HepG2 (cell line): ENCODE data around the gene IL17C. TPM values are rescaled to one million over a fixed set of nuclear protein-coding genes. Genes with fewer than 3 reads are reported as not detected.
A peak's percentile ranks its signal among the peaks of the same experiment; 100 is the strongest.

ENCODE experiments used
- HCFC1 ChIP-seq: fragments of 150-350 bp; IDR thresholded peaks from 2 replicates; pipeline ENCODE4 v1.6.1; 2014; ENCODE audit warnings: low read depth, low read length
- HOXA9 ChIP-seq: sonication (generic); formaldehyde crosslinking; IDR thresholded peaks from 2 replicates; pipeline ENCODE4 v1.8.1; 2022; ENCODE audit warnings: missing genetic modification reagents, mild to moderate bottlenecking, moderate library complexity, borderline replicate concordance
- MED13 ChIP-seq: sonication (generic); formaldehyde crosslinking; IDR thresholded peaks from 2 replicates; pipeline ENCODE4 v1.5.0; 2020; ENCODE audit warnings: missing genetic modification reagents
- MLLT10 ChIP-seq: sonication (generic); formaldehyde crosslinking; IDR thresholded peaks from 2 replicates; pipeline ENCODE4 v1.4.0; 2020; ENCODE audit warnings: missing genetic modification reagents
- RFXAP ChIP-seq: sonication (generic); formaldehyde crosslinking; IDR thresholded peaks from 2 replicates; pipeline ENCODE4 v1.4.0; 2020; ENCODE audit warnings: missing genetic modification reagents, borderline replicate concordance
- SIX4 ChIP-seq: sonication (generic); formaldehyde crosslinking; IDR thresholded peaks from 2 replicates; pipeline ENCODE4 v1.4.0; 2020; ENCODE audit warnings: missing genetic modification reagents
- SP5 ChIP-seq: IDR thresholded peaks from 2 replicates; pipeline ENCODE4 v1.6.1; 2016; ENCODE audit warnings: low read depth, borderline replicate concordance
- USF2 ChIP-seq, 2 experiments: sonication (generic) in 1 of 2; formaldehyde crosslinking in 1 of 2; IDR thresholded peaks; 2 replicates each; pipeline versions ENCODE4 v1.5.1 to v1.6.1; 2011 to 2020; ENCODE audit warnings: borderline replicate concordance in 1 of 2, low read depth in 1 of 2, low read length in 1 of 2, mild to moderate bottlenecking in 1 of 2, missing genetic modification reagents in 1 of 2, moderate library complexity in 1 of 2
- ZNF235 ChIP-seq: sonication (generic); formaldehyde crosslinking; IDR thresholded peaks from 2 replicates; pipeline ENCODE4 v1.8.1; 2023; ENCODE audit warnings: mild to moderate bottlenecking, missing genetic modification reagents, borderline replicate concordance
- ZNF263 ChIP-seq: sonication (generic); formaldehyde crosslinking; IDR thresholded peaks from 2 replicates; pipeline ENCODE4 v1.4.0; 2020; ENCODE audit warnings: missing genetic modification reagents
- ZNF296 ChIP-seq: sonication (generic); formaldehyde crosslinking; conservative IDR thresholded peaks from 2 replicates; pipeline ENCODE4 v1.5.0; 2020; ENCODE audit warnings: mild to moderate bottlenecking, missing genetic modification reagents
- ZNF362 ChIP-seq: sonication (generic); formaldehyde crosslinking; IDR thresholded peaks from 2 replicates; pipeline ENCODE4 v1.4.0; 2020; ENCODE audit warnings: missing genetic modification reagents, mild to moderate bottlenecking, borderline replicate concordance
- ZNF687 ChIP-seq: sonication (generic); formaldehyde crosslinking; IDR thresholded peaks from 2 replicates; pipeline ENCODE4 v1.5.1; 2020; ENCODE audit warnings: mild to moderate bottlenecking, missing genetic modification reagents, moderate library complexity
- ZNF724P ChIP-seq: sonication (generic); formaldehyde crosslinking; IDR thresholded peaks from 2 replicates; pipeline ENCODE4 v1.8.0; 2022; ENCODE audit warnings: missing genetic modification reagents, borderline replicate concordance
- ZNF839 ChIP-seq: sonication (generic); formaldehyde crosslinking; IDR thresholded peaks from 2 replicates; pipeline ENCODE4 v1.4.0; 2020; ENCODE audit warnings: missing genetic modification reagents, mild to moderate bottlenecking, borderline replicate concordance
- polyA plus RNA-seq, 8 experiments: library from polyadenylated mRNA; depleted of rRNA in 3 of 8; stranded (reverse) in 7 of 8; unstranded in 1 of 8; fragments of >200 nt; fragmentation: Illumina TruSeq in 4 of 8; extraction: Trizol in 4 of 8; gene quantifications; 2 replicates each; pipeline versions ENCODE4 v1.2.1 to v1.2.3, GENCODE V29; 2011 to 2016; ENCODE audit warnings: low read depth in 4 of 8, missing spikeins in 1 of 8, mixed read lengths in 1 of 8; ENCODE audit not compliant: insufficient read depth in 1 of 8
- total RNA-seq, 5 experiments: library from RNA; depleted of rRNA; stranded (reverse); fragments of >200 nt; fragmentation: Illumina TruSeq; extraction: Trizol; gene quantifications; 2 replicates each; pipeline ENCODE4 v1.2.3, GENCODE V29; 2016; ENCODE audit warnings: low read depth in 1 of 5
- TF ChIP-seq, protein P1 (sequence below): sonication (generic); formaldehyde crosslinking; IDR thresholded peaks from 2 replicates; pipeline ENCODE4 v1.8.0; 2022; ENCODE audit warnings: low read depth, missing genetic modification reagents
- TF ChIP-seq, protein P2 (sequence below): sonication (generic); formaldehyde crosslinking; IDR thresholded peaks from 2 replicates; pipeline ENCODE4 v1.5.1; 2020; ENCODE audit warnings: mild to moderate bottlenecking, missing genetic modification reagents, moderate library complexity

The IL17C gene
- total and polyA plus RNA-seq, 2 of the 13 experiments (the other 11 are each of a cell fraction or from before 2014, with no cell fraction given), result not detected

GRCh38 chr16:88649924-88650748 lies 11.8 kb downstream of the IL17C start (continued):
- TF ChIP-seq MLLT10 (no peak), HOXA9 (CRISPR knock-in tag) (no peak), USF2 (IDR thresholded peaks at IDR 0.05; ENCODE audit: low read depth, low read length) (no peak), USF2 (CRISPR knock-in tag; IDR thresholded peaks at IDR 0.05; ENCODE audit: borderline replicate concordance) (no peak), RFXAP (CRISPR knock-in tag) (no peak), SP5 (peak; percentile 15; the same call in 1 of the 2 replicates), ZNF839 (CRISPR knock-in tag) (no peak), ZNF687 (CRISPR knock-in tag) (peak; percentile 33), MED13 (CRISPR knock-in tag) (peak; percentile 28; the same call in 1 of the 2 replicates), ZNF296 (CRISPR knock-in tag) (peak; percentile 82; the same call in 1 of the 2 replicates), SIX4 (CRISPR knock-in tag) (no peak), HCFC1 (no peak), ZNF724P (CRISPR knock-in tag) (peak; percentile 5; the same call in 1 of the 2 replicates), ZNF362 (CRISPR knock-in tag) (no peak), ZNF263 (peak; percentile 90), ZNF235 (peak; percentile 28; the same call in 1 of the 2 replicates)
- TF ChIP-seq, protein P1, sequence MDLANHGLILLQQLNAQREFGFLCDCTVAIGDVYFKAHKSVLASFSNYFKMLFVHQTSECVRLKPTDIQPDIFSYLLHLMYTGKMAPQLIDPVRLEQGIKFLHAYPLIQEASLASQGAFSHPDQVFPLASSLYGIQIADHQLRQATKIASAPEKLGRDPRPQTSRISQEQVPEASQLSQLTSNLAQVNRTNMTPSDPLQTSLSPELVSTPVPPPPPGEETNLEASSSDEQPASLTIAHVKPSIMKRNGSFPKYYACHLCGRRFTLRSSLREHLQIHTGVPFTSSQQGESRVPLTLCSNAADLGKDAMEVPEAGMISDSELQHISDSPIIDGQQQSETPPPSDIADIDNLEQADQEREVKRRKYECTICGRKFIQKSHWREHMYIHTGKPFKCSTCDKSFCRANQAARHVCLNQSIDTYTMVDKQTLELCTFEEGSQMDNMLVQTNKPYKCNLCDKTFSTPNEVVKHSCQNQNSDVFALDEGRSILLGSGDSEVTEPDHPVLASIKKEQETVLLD, result peak; percentile 56
- TF ChIP-seq, protein P2, sequence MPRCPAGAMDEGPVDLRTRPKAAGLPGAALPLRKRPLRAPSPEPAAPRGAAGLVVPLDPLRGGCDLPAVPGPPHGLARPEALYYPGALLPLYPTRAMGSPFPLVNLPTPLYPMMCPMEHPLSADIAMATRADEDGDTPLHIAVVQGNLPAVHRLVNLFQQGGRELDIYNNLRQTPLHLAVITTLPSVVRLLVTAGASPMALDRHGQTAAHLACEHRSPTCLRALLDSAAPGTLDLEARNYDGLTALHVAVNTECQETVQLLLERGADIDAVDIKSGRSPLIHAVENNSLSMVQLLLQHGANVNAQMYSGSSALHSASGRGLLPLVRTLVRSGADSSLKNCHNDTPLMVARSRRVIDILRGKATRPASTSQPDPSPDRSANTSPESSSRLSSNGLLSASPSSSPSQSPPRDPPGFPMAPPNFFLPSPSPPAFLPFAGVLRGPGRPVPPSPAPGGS (CRISPR knock-in tag), result 0 out of 2 replicates have a peak, but pooled peaks have one; percentile 2
